GM12801 (cell line): ENCODE measurements around the gene GCSAM.

ENCODE experiments used
- TF ChIP-seq, protein P1 (sequence below): IDR thresholded peaks from one replicate; pipeline ENCODE4 v1.5.1; 2011; ENCODE audit warnings: control low read depth; ENCODE audit not compliant: insufficient read length; ENCODE audit errors: extremely low read depth

The GCSAM gene

DNA sequence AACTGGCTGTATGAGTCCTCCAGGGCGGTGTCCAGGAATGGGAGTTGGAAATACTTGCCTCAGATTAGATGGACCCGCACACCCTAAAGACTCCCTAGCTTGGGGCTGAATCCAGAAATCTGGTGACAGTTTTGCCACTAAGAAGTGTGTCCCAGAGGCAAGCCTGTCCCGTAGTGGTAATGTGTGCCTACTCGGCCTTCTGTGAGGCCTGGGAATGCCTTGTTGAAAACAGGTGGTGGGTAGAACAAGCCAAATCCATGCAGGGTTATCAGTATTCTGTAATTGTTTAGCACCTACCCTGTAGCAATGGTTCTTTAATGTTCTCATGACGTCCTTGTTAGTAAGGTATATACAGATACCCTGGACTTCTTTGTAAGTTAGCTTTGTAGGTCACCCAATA lies 45.3 kb downstream of the GCSAM start:
- TF ChIP-seq, protein P1, sequence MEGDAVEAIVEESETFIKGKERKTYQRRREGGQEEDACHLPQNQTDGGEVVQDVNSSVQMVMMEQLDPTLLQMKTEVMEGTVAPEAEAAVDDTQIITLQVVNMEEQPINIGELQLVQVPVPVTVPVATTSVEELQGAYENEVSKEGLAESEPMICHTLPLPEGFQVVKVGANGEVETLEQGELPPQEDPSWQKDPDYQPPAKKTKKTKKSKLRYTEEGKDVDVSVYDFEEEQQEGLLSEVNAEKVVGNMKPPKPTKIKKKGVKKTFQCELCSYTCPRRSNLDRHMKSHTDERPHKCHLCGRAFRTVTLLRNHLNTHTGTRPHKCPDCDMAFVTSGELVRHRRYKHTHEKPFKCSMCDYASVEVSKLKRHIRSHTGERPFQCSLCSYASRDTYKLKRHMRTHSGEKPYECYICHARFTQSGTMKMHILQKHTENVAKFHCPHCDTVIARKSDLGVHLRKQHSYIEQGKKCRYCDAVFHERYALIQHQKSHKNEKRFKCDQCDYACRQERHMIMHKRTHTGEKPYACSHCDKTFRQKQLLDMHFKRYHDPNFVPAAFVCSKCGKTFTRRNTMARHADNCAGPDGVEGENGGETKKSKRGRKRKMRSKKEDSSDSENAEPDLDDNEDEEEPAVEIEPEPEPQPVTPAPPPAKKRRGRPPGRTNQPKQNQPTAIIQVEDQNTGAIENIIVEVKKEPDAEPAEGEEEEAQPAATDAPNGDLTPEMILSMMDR, result no peak

GRCh38 chr3:112086875-112087524 lies 46.0 kb downstream of the GCSAM start:
- TF ChIP-seq, protein P1, result no peak

GRCh38 chr3:112086076-112086854 lies 46.8 kb downstream of the GCSAM start, which contains the start of gene C3orf52:
Gene C3orf52, plus strand, starts transcription at chr3:112086389. Its CDS starts 19 bp downstream, at chr3:112086408.
- TF ChIP-seq, protein P1, result no peak

DNA sequence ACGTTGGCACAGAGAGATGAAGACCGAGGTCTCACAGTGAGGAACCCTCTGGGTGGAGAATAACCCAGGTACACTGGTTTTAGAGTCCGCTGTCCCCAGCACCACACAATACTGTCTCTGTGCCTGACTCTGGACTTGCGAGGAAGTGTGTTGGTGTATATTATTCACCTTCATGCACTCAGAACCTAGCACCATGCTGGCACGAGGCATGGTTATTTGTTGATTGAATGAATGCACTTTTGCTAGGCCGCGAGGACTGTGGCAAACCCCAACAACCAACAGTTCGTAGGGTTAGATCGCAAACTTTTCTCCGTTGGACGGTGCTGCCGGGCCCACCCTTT lies 47.3 kb downstream of the GCSAM start:
- TF ChIP-seq, protein P1, result no peak

- TF ChIP-seq, protein P1, result no peak
Observed at GRCh38 chr3:112084980-112085705, 47.9 kb downstream of the GCSAM start.

DNA sequence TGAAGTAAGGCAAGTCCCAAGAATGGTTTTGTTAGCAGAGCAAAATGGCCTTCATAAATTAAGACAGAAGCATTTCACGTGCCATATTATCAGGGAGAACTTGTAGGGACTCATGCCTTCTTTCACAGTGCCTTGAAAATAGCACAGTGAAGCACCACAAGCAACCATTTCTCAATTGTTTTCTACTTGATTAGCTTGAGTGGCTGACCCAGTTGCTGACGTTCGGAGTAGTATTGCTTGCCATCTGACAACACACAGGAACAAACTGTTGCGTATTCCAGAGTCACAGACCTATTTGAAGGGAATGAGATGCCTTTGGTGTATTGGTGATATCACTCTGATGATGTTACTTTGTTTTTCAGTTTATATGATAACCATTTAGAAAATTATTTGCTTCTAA lies 49.8 kb downstream of the GCSAM start:
- TF ChIP-seq, protein P1, result no peak
